ENCODE measurements around the gene SERPINA10.
"Not testable (repeated sequence)": the region's sequence is repeated elsewhere in the genome, so short reads cannot be mapped to it uniquely, and the experiment has no call there.

DNA sequence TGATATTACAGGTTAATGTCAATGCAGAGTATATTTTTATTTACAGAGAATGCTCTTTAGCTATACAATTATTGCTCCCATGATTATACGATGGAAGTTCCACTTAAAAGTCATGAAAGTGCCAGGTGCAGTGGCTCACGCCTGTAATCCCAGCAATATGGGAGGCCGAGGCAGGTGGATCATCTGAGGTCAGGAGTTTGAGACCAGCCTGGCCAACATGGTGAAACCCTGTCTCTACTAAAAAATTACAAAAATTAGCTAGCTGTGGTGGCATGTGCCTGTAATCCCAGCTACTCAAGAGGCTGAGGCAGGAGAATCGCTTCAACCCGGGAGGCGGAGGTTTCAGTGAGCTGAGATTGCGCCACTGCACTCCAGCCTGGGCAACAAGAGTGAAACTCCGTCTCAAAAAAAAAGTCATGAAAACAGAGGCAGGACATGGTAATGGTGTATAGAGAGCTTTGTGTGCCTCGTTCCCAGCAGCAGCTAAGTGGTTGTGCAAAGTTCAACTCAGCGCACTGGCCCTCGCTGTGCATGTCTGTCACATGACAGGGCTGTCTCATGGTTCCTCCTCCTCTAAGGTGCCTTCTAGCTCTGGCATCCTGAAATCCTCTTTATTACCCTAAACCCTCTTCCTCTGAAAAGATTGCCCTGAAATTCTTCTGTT, 16.0 kb downstream of the SERPINA10 start:
- not testable (repeated sequence) for TF ChIP-seq POLR2A (IDR thresholded peaks at IDR 0.05; ENCODE audit: low read depth, low read length); RAD21 (IDR thresholded peaks at IDR 0.05; ENCODE audit: insufficient read depth, low read depth, low read length)
- TF ChIP-seq, protein P1, sequence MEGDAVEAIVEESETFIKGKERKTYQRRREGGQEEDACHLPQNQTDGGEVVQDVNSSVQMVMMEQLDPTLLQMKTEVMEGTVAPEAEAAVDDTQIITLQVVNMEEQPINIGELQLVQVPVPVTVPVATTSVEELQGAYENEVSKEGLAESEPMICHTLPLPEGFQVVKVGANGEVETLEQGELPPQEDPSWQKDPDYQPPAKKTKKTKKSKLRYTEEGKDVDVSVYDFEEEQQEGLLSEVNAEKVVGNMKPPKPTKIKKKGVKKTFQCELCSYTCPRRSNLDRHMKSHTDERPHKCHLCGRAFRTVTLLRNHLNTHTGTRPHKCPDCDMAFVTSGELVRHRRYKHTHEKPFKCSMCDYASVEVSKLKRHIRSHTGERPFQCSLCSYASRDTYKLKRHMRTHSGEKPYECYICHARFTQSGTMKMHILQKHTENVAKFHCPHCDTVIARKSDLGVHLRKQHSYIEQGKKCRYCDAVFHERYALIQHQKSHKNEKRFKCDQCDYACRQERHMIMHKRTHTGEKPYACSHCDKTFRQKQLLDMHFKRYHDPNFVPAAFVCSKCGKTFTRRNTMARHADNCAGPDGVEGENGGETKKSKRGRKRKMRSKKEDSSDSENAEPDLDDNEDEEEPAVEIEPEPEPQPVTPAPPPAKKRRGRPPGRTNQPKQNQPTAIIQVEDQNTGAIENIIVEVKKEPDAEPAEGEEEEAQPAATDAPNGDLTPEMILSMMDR (IDR thresholded peaks at IDR 0.05 in 2 of 3, conservative IDR thresholded peaks at IDR 0.05 in 1 of 3; ENCODE audit: control insufficient read depth in 2 of 3, extremely low read depth in 1 of 3, insufficient read depth in 1 of 3, low read depth in 3 of 3, low read length in 3 of 3): not testable (repeated sequence)
- TF ChIP-seq, protein P2, sequence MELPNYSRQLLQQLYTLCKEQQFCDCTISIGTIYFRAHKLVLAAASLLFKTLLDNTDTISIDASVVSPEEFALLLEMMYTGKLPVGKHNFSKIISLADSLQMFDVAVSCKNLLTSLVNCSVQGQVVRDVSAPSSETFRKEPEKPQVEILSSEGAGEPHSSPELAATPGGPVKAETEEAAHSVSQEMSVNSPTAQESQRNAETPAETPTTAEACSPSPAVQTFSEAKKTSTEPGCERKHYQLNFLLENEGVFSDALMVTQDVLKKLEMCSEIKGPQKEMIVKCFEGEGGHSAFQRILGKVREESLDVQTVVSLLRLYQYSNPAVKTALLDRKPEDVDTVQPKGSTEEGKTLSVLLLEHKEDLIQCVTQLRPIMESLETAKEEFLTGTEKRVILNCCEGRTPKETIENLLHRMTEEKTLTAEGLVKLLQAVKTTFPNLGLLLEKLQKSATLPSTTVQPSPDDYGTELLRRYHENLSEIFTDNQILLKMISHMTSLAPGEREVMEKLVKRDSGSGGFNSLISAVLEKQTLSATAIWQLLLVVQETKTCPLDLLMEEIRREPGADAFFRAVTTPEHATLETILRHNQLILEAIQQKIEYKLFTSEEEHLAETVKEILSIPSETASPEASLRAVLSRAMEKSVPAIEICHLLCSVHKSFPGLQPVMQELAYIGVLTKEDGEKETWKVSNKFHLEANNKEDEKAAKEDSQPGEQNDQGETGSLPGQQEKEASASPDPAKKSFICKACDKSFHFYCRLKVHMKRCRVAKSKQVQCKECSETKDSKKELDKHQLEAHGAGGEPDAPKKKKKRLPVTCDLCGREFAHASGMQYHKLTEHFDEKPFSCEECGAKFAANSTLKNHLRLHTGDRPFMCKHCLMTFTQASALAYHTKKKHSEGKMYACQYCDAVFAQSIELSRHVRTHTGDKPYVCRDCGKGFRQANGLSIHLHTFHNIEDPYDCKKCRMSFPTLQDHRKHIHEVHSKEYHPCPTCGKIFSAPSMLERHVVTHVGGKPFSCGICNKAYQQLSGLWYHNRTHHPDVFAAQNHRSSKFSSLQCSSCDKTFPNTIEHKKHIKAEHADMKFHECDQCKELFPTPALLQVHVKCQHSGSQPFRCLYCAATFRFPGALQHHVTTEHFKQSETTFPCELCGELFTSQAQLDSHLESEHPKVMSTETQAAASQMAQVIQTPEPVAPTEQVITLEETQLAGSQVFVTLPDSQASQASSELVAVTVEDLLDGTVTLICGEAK (IDR thresholded peaks at IDR 0.05; ENCODE audit: borderline replicate concordance): not testable (repeated sequence)

All from GM12878 (cell line).